ENCODE measurements around the gene NABP2. TPM values are rescaled to one million over a fixed set of nuclear protein-coding genes. Genes with fewer than 3 reads are reported as not detected.
"Not testable (repeated sequence)": the region's sequence is repeated elsewhere in the genome, so short reads cannot be mapped to it uniquely, and the experiment has no call there.

NABP2 gene
- total and polyA plus RNA-seq, 5 donors from 2014 or later = 4.1 to 16.9 (median 5.6) TPM

DNA sequence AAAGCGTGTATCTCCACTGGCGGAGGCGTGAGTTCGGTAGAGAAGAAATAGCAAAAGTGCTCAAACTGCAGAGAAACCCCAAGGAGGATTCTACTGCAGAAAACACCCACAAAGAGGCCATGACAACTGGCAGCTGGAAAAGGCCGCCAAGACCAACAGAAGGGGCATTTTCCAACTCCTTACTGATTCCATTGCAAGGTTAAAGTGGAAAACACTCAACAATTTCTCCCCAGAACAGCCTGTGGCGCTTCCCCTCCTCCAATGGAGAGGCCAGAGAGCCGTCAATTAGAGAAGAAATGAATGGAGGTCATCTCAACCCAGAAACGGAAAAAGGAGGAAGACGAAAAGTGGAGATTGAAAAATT lies 34.7 kb downstream of the NABP2 start:
- Mint-ChIP-seq H3K4me3 (peak overlapping the region; percentile 87 to 96 (median 91)), H3K27ac (peak overlapping the region; percentile 85 to 87 (median 86)), H3K9me3 (no peaks in the 10 kb centered on the region), H3K27me3 (peaks cover 4% of the 10 kb centered on the region), H3K4me1 (peaks cover 0 to 36% (median 25%) of the 10 kb centered on the region in 4 donors), H3K36me3 (peaks cover 13% of the 10 kb centered on the region)
- Histone ChIP-seq H3K27me3 (ENCODE audit: control insufficient read depth, insufficient read depth, low read length) (no peaks in the 10 kb centered on the region), H3K27ac (ENCODE audit: insufficient read depth, low read length, poor library complexity, severe bottlenecking) (peak overlapping the region; percentile 71), H3K9me3 (ENCODE audit: control insufficient read depth in 2 of 2, low read length in 2 of 2) (no peaks in the 10 kb centered on the region), H3K4me3 (ENCODE audit: low read depth, low read length) (peak overlapping the region; percentile 89), H3K4me1 (ENCODE audit: control insufficient read depth, insufficient read depth, low read length, poor library complexity, severe bottlenecking) (peaks cover 27% of the 10 kb centered on the region), H3K36me3 (ENCODE audit: control insufficient read depth, insufficient read depth, low read length) (peaks cover 16% of the 10 kb centered on the region)
- no peak for DNase-seq
- ATAC-seq (ENCODE audit: low read depth in 2 of 2) = no peak

DNA sequence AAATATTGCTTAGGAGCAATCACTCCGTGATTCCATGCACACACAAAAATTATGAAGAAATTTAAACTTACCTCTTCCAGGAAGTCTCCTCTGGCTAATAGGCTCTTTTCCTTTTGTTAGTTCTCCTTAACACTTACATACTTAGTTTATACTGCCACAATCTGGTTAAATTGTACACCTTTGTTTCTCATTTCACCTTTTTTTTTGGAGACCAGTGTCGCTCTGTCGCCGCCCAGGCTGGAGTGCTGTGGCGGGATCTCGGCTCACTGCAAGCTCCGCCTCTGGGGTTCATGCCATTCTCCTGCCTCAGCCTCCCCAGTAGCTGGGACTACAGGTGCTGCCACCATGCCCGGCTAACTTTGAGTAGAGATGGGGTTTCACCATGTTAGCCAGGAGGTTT lies 36.2 kb downstream of the NABP2 start:
- H3K4me3 ChIP-seq (ENCODE audit: low read depth, low read length) = no peak overlapping the region
- peaks cover 3% of the 10 kb centered on the region for H3K36me3 ChIP-seq (ENCODE audit: control insufficient read depth, insufficient read depth, low read length)
- H3K27me3 Mint-ChIP-seq = peaks cover 4% of the 10 kb centered on the region
- no peaks in the 10 kb centered on the region for H3K9me3 Mint-ChIP-seq
- no peak for ATAC-seq (ENCODE audit: low read depth in 2 of 2)
- H3K9me3 ChIP-seq (ENCODE audit: control insufficient read depth in 2 of 2, low read length in 2 of 2) = no peaks in the 10 kb centered on the region
- peaks cover 5% of the 10 kb centered on the region for H3K36me3 Mint-ChIP-seq
- no peak overlapping the region for H3K27ac ChIP-seq (ENCODE audit: insufficient read depth, low read length, poor library complexity, severe bottlenecking)
- H3K4me3 Mint-ChIP-seq = peak overlapping the region in 3 of 4 donors; percentile 63 to 74 (median 66)
- H3K4me1 ChIP-seq (ENCODE audit: control insufficient read depth, insufficient read depth, low read length, poor library complexity, severe bottlenecking) = peaks cover 27% of the 10 kb centered on the region
- no peaks in the 10 kb centered on the region for H3K27me3 ChIP-seq (ENCODE audit: control insufficient read depth, insufficient read depth, low read length)
- H3K4me1 Mint-ChIP-seq = peaks cover 0 to 28% (median 23%) of the 10 kb centered on the region in 4 donors
- H3K27ac Mint-ChIP-seq = no peak overlapping the region
- DNase-seq = no peak

DNA sequence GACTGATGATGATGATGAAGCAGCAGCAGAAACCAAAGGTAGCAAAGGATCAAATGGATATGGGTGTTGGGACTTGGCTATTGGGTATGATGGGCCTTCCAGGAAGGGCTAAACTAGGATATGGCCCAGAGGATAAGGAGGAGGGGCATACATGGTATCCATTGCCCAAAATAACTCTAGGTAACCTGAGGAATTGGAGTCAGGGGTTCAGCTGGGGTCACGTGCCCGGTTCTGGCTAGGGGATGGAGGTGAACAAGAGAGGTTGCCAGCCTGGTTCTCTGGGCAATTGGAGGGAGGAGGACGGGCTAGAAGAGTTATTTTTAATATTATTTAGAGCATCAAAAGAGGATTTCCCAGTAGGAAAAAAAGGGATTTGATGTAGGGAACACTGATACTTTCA lies 36.8 kb downstream of the NABP2 start:
- Mint-ChIP-seq H3K27me3 (peaks cover 4% of the 10 kb centered on the region), H3K27ac (no peak overlapping the region), H3K4me1 (peaks cover 0 to 28% (median 23%) of the 10 kb centered on the region in 4 donors), H3K36me3 (peaks cover 5% of the 10 kb centered on the region), H3K9me3 (no peaks in the 10 kb centered on the region), H3K4me3 (peak overlapping the region in 2 of 4 donors; percentile 27 to 66)
- no peak overlapping the region for H3K27ac ChIP-seq (ENCODE audit: insufficient read depth, low read length, poor library complexity, severe bottlenecking)
- H3K27me3 ChIP-seq (ENCODE audit: control insufficient read depth, insufficient read depth, low read length) = no peaks in the 10 kb centered on the region
- ATAC-seq (ENCODE audit: low read depth in 2 of 2) (no peak), DNase-seq (no peak)
- peaks cover 27% of the 10 kb centered on the region for H3K4me1 ChIP-seq (ENCODE audit: control insufficient read depth, insufficient read depth, low read length, poor library complexity, severe bottlenecking)
- no peaks in the 10 kb centered on the region for H3K9me3 ChIP-seq (ENCODE audit: control insufficient read depth in 2 of 2, low read length in 2 of 2)
- no peaks in the 10 kb centered on the region for H3K36me3 ChIP-seq (ENCODE audit: control insufficient read depth, insufficient read depth, low read length)
- H3K4me3 ChIP-seq (ENCODE audit: low read depth, low read length) = no peak overlapping the region

DNA sequence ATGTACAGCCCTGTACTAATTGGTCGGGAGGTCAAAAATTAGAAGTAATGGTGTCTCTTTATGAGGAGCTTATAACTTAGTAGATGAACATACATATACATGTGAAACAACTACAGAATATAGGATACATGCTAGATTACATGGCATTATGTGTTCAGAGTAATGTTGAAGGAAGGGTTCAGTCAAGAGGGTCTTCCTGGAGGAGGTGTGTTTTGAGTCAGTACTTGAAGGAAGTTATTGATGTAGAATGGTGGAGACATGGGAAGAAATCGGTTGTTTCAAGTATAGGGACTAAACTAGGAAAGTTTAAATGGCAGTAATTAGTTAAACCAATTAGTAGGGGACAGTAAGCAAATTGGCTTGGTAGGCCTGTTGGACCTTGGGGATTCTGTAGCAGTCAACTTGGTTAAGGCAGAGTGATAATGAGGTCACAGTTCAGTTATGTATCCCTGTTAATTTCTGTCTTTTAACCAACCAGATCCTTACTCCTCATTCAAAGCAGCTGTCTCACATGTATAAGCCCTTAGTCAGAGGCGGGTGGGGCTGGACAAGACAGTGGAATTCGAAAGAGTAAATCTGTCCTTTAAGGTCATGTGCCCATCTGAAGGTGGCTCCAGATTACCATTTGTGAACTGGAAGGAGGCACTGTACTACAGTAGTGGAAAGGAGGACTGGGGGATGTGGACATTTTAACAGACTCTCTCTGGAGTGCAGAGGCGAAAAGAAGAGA lies 37.5 kb downstream of the NABP2 start:
- peak overlapping the region in 2 of 4 donors; percentile 34 for H3K4me3 Mint-ChIP-seq

DNA sequence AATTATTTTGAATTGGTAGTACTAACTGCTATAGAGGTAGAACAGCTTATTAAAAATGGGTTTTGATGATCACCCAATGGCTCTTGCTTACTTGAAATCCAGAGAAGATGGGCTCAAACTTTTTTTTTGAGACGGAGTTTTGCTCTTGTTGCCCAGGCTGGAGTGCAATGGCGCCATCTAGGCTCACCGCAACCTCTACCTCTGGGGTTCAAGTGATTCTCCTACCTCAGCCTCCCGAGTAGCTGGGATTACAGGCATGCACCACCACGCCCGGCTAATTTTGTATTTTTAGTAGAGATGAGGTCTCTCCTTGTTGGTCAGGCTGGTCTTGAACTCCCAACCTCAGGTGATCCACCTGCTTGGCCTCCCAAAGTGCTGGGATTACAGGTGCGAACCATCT lies 38.8 kb downstream of the NABP2 start:
- not testable (repeated sequence) for H3K27me3 Mint-ChIP-seq; H3K4me3 ChIP-seq (ENCODE audit: low read depth, low read length); H3K27me3 ChIP-seq (ENCODE audit: control insufficient read depth, insufficient read depth, low read length); H3K27ac ChIP-seq (ENCODE audit: insufficient read depth, low read length, poor library complexity, severe bottlenecking); H3K4me3 Mint-ChIP-seq; ATAC-seq (ENCODE audit: low read depth in 2 of 2); H3K27ac Mint-ChIP-seq; H3K9me3 Mint-ChIP-seq; H3K36me3 Mint-ChIP-seq; H3K36me3 ChIP-seq (ENCODE audit: control insufficient read depth, insufficient read depth, low read length); H3K9me3 ChIP-seq (ENCODE audit: control insufficient read depth in 2 of 2, low read length in 2 of 2)
- peaks cover 23% of the 10 kb centered on the region for H3K4me1 ChIP-seq (ENCODE audit: control insufficient read depth, insufficient read depth, low read length, poor library complexity, severe bottlenecking)
- DNase-seq = peak in 1 of 3 donors; percentile 39
- peaks cover 4 to 27% (median 19%) of the 10 kb centered on the region in 4 donors for H3K4me1 Mint-ChIP-seq

More for the DNA sequence above, 37.5 kb downstream of the NABP2 start:
- Histone ChIP-seq H3K4me3 (ENCODE audit: low read depth, low read length) (no peak overlapping the region), H3K4me1 (ENCODE audit: control insufficient read depth, insufficient read depth, low read length, poor library complexity, severe bottlenecking) (peaks cover 24% of the 10 kb centered on the region), H3K36me3 (ENCODE audit: control insufficient read depth, insufficient read depth, low read length) (no peaks in the 10 kb centered on the region), H3K27me3 (ENCODE audit: control insufficient read depth, insufficient read depth, low read length) (no peaks in the 10 kb centered on the region), H3K9me3 (ENCODE audit: control insufficient read depth in 2 of 2, low read length in 2 of 2) (no peaks in the 10 kb centered on the region), H3K27ac (ENCODE audit: insufficient read depth, low read length, poor library complexity, severe bottlenecking) (no peak overlapping the region)
- ATAC-seq (ENCODE audit: low read depth in 2 of 2) (no peak), DNase-seq (no peak)
- peaks cover 4% of the 10 kb centered on the region for H3K27me3 Mint-ChIP-seq
- no peak overlapping the region for H3K27ac Mint-ChIP-seq
- peaks cover 4 to 27% (median 23%) of the 10 kb centered on the region in 4 donors for H3K4me1 Mint-ChIP-seq
- H3K9me3 Mint-ChIP-seq = no peaks in the 10 kb centered on the region
- H3K36me3 Mint-ChIP-seq = no peaks in the 10 kb centered on the region

DNA sequence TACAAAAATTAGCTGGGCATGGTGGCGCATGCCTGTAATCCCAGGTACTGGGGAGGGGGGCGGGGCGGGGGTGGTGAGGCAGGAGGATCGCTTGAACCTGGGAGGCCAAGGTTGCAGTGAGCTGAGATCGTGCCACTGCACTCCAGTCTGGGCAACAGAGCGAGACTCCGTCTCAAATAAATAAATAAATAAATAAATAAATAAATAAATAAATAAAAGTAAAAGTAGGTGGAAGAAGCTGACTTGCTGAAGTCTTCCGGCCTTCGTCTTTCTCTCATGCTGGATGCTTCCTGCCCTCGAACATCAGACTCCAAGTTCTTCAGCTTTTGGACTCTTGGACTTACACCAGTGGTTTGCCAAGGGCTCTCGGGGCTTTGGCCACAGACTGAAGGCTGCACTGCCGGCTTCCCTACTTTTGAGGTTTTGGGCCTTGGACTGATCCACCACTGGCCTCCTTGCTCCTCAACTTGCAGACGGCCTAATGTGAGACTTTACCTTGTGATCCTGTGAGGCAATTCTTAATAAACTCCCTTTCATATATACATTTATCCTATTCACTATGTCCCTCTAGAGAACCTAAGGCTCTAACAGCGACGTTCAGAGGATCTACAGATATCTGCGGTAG lies 42.0 kb downstream of the NABP2 start:
- H3K27me3 Mint-ChIP-seq; H3K9me3 Mint-ChIP-seq; H3K36me3 Mint-ChIP-seq; ATAC-seq (ENCODE audit: low read depth in 2 of 2); H3K9me3 ChIP-seq (ENCODE audit: control insufficient read depth in 2 of 2, low read length in 2 of 2); H3K27me3 ChIP-seq (ENCODE audit: control insufficient read depth, insufficient read depth, low read length); DNase-seq: not testable (repeated sequence)
- peaks cover 15% of the 10 kb centered on the region for H3K36me3 ChIP-seq (ENCODE audit: control insufficient read depth, insufficient read depth, low read length)
- peak overlapping the region; percentile 86 for H3K4me3 ChIP-seq (ENCODE audit: low read depth, low read length)
- H3K27ac Mint-ChIP-seq = peak overlapping the region; percentile 97
- H3K4me1 ChIP-seq (ENCODE audit: control insufficient read depth, insufficient read depth, low read length, poor library complexity, severe bottlenecking) = peaks cover 14% of the 10 kb centered on the region
- H3K4me1 Mint-ChIP-seq = peaks cover 10 to 25% (median 16%) of the 10 kb centered on the region in 4 donors
- peak overlapping the region; percentile 96 for H3K27ac ChIP-seq (ENCODE audit: insufficient read depth, low read length, poor library complexity, severe bottlenecking)
- peak overlapping the region; percentile 89 to 98 (median 95) for H3K4me3 Mint-ChIP-seq

DNA sequence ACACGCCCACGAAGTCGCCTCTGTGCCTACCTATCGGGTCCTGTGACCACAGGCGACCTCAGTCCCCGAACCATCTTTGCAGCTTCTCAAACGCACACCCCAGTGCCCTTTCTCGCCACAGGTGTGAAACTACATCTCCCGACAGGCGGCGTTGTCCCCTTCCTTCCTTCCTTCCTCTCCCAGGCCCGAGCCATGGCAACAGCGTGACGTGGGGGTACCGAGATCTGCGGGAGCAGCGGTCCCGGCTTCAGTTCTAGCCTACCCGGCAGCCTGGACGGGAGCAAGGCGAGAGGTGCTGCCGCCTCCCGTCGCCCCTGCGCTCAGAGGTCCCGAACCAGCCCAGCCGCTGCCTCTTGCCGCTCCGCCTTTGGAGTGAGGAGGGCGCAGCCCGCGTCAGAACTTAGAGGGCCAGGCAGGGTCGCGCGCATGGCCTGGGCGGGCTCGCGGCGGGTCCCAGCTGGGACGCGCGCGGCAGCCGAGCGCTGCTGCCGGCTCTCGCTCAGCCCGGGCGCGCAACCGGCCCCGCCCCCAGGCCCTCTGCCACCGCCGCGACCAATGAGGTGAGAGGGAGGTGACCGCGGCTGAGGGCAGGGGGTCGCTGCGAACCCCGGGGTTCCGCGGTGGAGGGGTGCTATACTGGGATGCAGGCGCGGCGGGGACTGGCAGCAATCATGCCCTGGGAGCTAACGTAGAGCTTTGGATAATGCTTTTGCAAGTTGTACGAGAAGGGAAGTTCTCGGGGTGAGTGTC lies 42.7 kb downstream of the NABP2 start, which contains the start of gene COQ10A:
TSS of gene COQ10A (plus strand) at position 250 of the 750 bp plus-strand sequence. CDS start at position 427, 177 bp downstream.
- no peaks in the 10 kb centered on the region for H3K36me3 Mint-ChIP-seq
- Histone ChIP-seq H3K4me3 (ENCODE audit: low read depth, low read length) (peak within 1 kb of the TSS; percentile 86), H3K27ac (ENCODE audit: insufficient read depth, low read length, poor library complexity, severe bottlenecking) (peak within 1 kb of the TSS; percentile 96), H3K4me1 (ENCODE audit: control insufficient read depth, insufficient read depth, low read length, poor library complexity, severe bottlenecking) (peaks cover 14% of the 10 kb centered on the region), H3K9me3 (ENCODE audit: control insufficient read depth in 2 of 2, low read length in 2 of 2) (no peaks in the 10 kb centered on the region), H3K27me3 (ENCODE audit: control insufficient read depth, insufficient read depth, low read length) (no peaks in the 10 kb centered on the region), H3K36me3 (ENCODE audit: control insufficient read depth, insufficient read depth, low read length) (peaks cover 16% of the 10 kb centered on the region)
- no peaks in the 10 kb centered on the region for H3K27me3 Mint-ChIP-seq
- ATAC-seq (ENCODE audit: low read depth in 2 of 2) (peak; percentile 88 to 89), DNase-seq (peak; percentile 89 to 92 (median 91))
- H3K27ac Mint-ChIP-seq = peak within 1 kb of the TSS; percentile 97
- H3K4me1 Mint-ChIP-seq = peaks cover 10 to 25% (median 15%) of the 10 kb centered on the region in 4 donors
- H3K9me3 Mint-ChIP-seq = no peaks in the 10 kb centered on the region
- peak within 1 kb of the TSS; percentile 91 to 98 (median 95) for H3K4me3 Mint-ChIP-seq

Data from CD4-positive, CD25-positive, alpha-beta regulatory T cell (primary cell).